Activated CD8-positive, alpha-beta memory T cell treated with anti-CD3 and anti-CD28 coated beads for 4 hours (primary cell): ENCODE measurements around the gene NR1D2.
"Not testable (repeated sequence)": the region's sequence is repeated elsewhere in the genome, so short reads cannot be mapped to it uniquely, and the experiment has no call there.

ENCODE experiments used
- DNase-seq, 2 donors: peaks; one replicate each; pipeline ENCODE4 v3.0.0-alpha.2; 2020; ENCODE audit warnings: low read depth in 2 of 2

The NR1D2 gene

GRCh38 chr3:24004171-24004938 is 59.3 kb downstream of the NR1D2 start:
- DNase-seq: no peak

GRCh38 chr3:24005669-24006068 is 60.6 kb downstream of the NR1D2 start:
- no peak for DNase-seq

DNA sequence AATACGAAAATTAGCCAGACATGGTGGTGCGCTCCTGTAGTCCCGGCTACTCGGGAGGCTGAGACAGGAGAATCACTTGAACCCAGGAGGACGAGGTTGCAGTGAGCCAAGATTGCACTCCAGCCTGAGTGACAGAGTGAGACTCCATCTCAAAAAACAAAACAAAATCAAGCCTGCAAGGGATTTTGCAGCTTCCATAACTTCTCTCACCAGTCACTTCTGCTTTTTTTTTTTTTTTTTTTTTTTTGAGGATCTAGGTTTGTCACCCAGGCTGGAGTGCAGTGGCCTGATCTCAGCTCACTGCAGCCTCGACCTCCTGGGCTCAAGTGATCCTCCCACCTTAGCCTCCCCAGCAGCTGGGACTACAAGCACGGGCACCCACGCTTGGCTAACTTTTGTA is 65.7 kb downstream of the NR1D2 start:
- DNase-seq: not testable (repeated sequence)

DNA sequence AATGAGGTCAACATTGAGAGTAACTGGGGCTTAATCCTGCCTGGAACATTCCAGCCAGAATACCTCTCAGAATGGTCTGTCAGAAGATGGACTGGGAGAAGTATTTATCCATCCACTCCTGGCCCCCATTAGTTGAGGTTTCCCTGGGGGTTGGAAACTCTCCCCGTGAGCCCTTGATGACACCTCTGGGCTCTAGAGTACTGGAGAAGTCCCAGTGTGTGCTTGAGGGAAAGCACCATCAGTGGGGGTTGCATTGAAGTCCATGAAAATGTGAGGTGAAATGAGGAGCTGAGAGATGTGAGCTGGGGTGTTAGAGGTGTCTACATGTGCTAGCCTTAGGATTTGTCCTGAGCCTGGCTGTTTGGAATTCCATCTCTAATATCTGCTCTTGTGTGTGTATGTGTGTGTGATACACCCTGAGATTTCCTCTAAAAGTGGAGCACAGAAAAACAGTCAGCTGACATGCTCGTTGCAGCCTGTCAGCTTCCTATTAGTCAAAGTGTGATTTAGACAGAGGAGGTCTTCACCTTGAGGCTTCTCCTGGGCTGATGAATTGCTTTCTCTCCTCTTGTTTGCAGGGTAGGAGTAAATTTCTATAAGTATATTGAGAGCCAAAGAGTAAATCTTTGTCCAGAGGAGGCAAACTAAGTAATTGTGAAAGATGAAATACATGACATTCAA is 67.6 kb downstream of the NR1D2 start:
- DNase-seq: no peak

DNA sequence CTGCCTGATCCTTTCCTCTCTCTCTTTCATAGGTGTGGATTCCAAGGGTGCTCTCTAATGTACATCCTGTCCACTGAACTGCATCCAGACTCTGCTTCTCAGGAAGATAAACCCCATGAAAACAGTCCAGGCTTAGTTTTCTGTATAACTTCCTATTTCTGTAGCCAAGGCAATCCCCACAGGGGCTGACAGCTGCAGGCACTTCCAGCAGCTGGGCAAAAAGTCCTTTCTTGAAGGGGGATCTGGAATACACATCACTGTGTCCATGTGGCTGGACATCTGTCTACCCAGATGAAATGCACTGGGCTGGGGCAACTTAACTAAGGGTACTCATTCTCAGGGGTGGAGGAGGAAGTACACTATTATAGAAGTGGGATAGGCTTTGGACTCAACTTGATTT is 72.2 kb downstream of the NR1D2 start:
- no peak for DNase-seq

DNA sequence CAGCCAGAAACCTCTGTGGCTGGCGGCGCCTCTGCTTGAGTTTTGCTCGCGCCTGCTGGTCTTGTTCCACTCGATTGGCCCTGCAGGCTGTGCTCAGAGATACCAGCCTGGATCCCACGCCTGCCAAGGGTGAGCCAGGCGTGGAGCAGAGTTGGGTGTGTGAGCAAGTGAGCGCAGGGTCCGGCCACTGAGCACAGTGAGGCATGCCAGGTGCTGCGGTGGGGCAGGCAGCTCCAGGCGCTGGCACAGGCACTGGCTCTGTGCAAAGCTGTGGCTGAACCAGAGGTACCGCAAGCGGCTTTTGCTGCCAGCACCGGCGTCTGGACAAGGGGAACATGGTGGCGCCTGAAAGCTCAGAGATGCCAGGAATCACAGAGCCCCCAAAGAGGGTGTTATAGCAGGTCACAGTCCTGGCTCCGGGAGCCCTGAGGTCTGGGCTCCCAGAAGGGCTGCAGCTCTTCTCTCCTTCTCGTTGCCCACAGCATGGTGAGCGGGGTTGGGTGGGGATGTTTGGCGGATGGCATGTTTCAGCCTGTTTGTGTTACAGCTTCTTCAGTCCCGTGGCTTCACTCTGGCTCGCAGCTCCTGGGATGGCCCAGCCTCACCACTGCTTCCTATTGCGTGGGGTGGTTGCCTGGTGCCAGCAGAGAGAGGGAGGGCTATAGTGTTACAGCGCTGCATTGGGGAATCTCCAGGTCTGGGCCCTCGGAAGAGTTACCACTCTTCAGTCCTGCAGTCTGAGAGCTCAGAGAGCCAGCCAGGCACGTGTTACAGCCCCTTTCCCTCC is 73.9 kb downstream of the NR1D2 start:
- DNase-seq: no peak

GRCh38 chr3:24019585-24019984 is 74.5 kb downstream of the NR1D2 start:
- DNase-seq: no peak

GRCh38 chr3:24020036-24020691 is 75.1 kb downstream of the NR1D2 start:
- no peak for DNase-seq

DNA sequence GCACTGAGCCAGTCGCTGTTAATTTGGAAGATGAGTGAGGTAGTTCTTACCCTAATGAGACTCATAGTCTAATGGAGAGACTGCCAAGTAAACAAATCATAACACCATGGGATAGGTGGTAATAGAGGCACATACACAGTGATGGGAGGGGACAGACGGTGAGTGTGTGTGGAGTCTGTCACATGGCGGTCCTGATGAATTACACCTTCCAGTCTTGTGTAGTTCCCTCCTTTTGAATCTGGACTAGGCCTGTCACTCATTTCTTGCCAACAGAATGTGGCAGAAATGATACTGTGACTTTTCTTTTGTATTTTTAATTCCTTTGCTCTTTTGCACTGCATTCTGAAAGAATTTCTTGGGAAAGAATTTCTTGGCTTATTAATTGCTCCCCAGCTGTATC is 78.1 kb downstream of the NR1D2 start:
- DNase-seq: no peak

DNA sequence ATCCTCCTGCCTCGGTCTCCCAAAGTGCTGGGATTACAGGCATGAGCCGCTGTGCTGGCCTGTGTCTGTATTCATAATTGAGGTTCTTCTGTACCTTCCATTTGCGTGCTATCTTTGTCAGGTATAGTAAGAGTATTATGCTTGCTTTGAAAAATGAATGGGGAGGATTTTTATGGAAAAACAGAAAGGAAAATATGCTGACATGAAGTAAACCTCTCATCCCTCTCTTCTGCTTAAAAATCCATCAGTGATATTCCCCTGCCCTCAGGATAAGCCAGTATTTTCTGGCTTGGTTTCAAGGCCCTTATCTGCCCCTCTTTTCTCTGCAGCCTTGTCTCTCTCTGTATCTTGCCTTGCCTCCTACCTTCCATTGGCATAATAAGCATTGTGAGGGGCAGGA is 80.7 kb downstream of the NR1D2 start:
- DNase-seq: no peak

- not testable (repeated sequence) for DNase-seq
These were observed 81.6 kb downstream of the NR1D2 start for GRCh38 chr3:24026665-24027064.

- DNase-seq: no peak
These were observed 82.9 kb downstream of the NR1D2 start for GRCh38 chr3:24027946-24028345.
